PFSK-1 (cell line): Measurements from ENCODE around the gene AUH.

Source experiments
- POLR2AphosphoS5 ChIP-seq: IDR thresholded peaks from 2 replicates; pipeline ENCODE4 v1.6.1; 2012; ENCODE audit warnings: low read depth, mild to moderate bottlenecking, control low read depth, low read length, moderate library complexity
- REST ChIP-seq, 2 experiments: IDR thresholded peaks; 2 replicates each; pipeline versions ENCODE4 v1.6.1 to v1.8.0; 2011 to 2012; ENCODE audit warnings: low read depth in 2 of 2, low read length in 2 of 2, control low read depth in 1 of 2, inconsistent platforms in 1 of 2, mild to moderate bottlenecking in 1 of 2, moderate library complexity in 1 of 2; ENCODE audit not compliant: insufficient read depth in 1 of 2
- TAF1 ChIP-seq: IDR thresholded peaks from 2 replicates; pipeline ENCODE4 v1.6.1; 2012; ENCODE audit warnings: low read length, control low read depth, borderline replicate concordance; ENCODE audit not compliant: insufficient read depth

GRCh38 chr9:91393826-91394225 is 32.1 kb upstream of the AUH start:
- TF ChIP-seq REST (IDR thresholded peaks at IDR 0.05; ENCODE audit: insufficient read depth in 1 of 2, low read depth in 2 of 2, low read length in 2 of 2) = no peak
- TF ChIP-seq POLR2AphosphoS5 = no peak
- TF ChIP-seq TAF1 = no peak
